GM12873 (cell line): ENCODE data around the gene ARHGDIA.

ENCODE experiments used
- CTCF ChIP-seq: IDR thresholded peaks from 2 replicates; pipeline ENCODE4 v1.5.1; 2012; ENCODE audit warnings: low read depth, mild to moderate bottlenecking, moderate library complexity, low read length, control low read depth; ENCODE audit not compliant: insufficient read depth; ENCODE audit errors: missing control alignments

Gene ARHGDIA

GRCh38 chr17:81858170-81858966 is 12.8 kb downstream of the ARHGDIA start:
- no peak for TF ChIP-seq CTCF

GRCh38 chr17:81854974-81855774 is 16.0 kb downstream of the ARHGDIA start:
- TF ChIP-seq CTCF: no peak

- TF ChIP-seq CTCF: no peak
Observed at GRCh38 chr17:81852237-81852636, 18.9 kb downstream of the ARHGDIA start.

- TF ChIP-seq CTCF: no peak
Observed at GRCh38 chr17:81851423-81851822, 19.7 kb downstream of the ARHGDIA start.

GRCh38 chr17:81849457-81849856 is 21.7 kb downstream of the ARHGDIA start:
- TF ChIP-seq CTCF: no peak

- no peak for TF ChIP-seq CTCF
Observed at GRCh38 chr17:81846743-81847689, 24.1 kb downstream of the ARHGDIA start.
